Testis (tissue), 2 donors: ENCODE results near the gene RCOR1.

Source experiments
- POLR2A ChIP-seq: fragments of 450-650 bp; IDR thresholded peaks from one replicate; pipeline ENCODE4 v1.6.1; 2017; ENCODE audit warnings: antibody characterized with exemption, mild to moderate bottlenecking, moderate library complexity
- TF ChIP-seq, protein P1 (sequence below), 3 experiments: fragments of 450-650 bp in 2 of 3; fragments of 200-600 bp in 1 of 3; sonication (generic) in 1 of 3; IDR thresholded peaks; one replicate each; pipeline ENCODE4 v1.5.1; 2016 to 2019; ENCODE audit warnings: antibody characterized with exemption in 3 of 3, mild to moderate bottlenecking in 2 of 3, moderate library complexity in 1 of 3

DNA sequence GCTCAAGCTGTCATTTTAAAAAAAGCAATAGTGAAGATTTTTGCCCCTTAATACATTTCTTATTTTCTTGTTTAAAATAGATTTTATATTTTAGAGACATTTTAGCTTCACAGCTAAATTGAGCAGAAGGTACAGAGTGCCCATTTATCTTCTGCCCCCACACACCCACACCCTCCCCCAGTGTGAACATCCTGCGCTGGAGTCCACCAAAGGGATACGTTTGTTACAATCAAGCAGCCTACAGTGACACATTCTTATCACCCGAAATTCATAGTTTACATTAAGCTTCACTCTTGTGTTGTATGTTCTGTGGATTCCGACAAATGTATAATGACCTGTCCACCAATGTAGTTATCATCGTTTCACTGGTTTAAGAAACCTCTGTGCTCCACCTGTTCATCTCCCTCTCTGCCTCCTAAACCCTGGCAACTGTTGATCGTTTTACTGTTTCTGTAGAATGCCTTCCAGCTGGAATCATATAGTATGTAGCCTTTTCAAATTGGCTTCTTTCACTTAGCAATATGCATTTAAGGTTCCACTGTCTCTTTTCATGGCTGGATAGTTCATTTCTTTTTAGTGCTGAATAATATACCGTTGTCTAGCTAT lies 93.8 kb downstream of the RCOR1 start:
- TF ChIP-seq, protein P1, sequence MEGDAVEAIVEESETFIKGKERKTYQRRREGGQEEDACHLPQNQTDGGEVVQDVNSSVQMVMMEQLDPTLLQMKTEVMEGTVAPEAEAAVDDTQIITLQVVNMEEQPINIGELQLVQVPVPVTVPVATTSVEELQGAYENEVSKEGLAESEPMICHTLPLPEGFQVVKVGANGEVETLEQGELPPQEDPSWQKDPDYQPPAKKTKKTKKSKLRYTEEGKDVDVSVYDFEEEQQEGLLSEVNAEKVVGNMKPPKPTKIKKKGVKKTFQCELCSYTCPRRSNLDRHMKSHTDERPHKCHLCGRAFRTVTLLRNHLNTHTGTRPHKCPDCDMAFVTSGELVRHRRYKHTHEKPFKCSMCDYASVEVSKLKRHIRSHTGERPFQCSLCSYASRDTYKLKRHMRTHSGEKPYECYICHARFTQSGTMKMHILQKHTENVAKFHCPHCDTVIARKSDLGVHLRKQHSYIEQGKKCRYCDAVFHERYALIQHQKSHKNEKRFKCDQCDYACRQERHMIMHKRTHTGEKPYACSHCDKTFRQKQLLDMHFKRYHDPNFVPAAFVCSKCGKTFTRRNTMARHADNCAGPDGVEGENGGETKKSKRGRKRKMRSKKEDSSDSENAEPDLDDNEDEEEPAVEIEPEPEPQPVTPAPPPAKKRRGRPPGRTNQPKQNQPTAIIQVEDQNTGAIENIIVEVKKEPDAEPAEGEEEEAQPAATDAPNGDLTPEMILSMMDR (IDR thresholded peaks at IDR 0.05) = no peak
- TF ChIP-seq POLR2A = no peak
